ENCODE measurements around the gene COX7A2L. TPM values are rescaled to one million over a fixed set of nuclear protein-coding genes. Genes with fewer than 3 reads are reported as not detected.

COX7A2L gene
- total and polyA plus RNA-seq, 2 of the 8 experiments (the other 6 are each of a cell fraction or from before 2014, with no cell fraction given), result 85.6 to 114 TPM

DNA sequence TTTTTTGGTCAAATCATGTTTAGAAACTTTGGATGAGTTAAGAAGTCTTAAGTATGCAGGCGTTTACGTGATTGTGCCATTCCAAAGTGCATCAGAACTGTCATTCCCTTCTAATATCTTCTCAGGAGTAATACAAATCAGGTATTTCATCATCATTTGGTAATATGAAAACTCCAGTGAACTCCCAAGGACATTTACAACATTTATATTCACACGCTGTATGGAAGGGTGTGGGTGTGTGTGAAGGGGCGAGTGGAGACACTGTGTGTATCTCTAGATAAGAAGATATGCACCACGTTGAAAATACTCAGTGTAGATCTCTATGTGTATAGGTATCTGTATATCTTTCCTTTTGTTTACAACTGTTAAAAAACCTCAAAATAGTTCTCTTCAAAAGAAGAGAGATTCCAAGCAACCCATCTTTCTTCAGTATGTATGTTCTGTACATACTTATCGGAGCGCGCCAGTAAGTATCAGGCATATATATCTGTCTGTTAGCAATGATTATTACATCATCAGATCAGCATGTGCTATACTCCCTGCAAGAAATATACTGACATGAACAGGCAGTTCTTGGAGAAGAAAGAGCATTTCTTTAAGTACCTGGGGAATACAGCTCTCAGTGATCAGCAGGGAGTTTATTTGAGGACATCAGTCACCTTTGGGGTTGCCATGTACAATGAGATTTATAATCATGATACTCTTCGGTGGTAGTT, 29.3 kb downstream of the COX7A2L start:
- POLR2A ChIA-PET (ENCODE audit: partially characterized antibody), result no interaction called here
- WGBS, 2 experiments (ENCODE audit: extremely low coverage in 1 of 2, insufficient coverage in 1 of 2, insufficient read length in 1 of 2, insufficient replicate concordance in 2 of 2, low coverage in 1 of 2, low lambda C conversion rate in 2 of 2, missing lambda C conversion rate in 1 of 2), result 96% methylated on average over 9 of the region's 9 CpGs; no CpG with 5 or more reads in 1 of the 2 experiments

More for the DNA sequence above, 29.3 kb downstream of the COX7A2L start:
- TF ChIP-seq SUZ12 (IDR thresholded peaks at IDR 0.05; ENCODE audit: low read length), result no peak
- TF ChIP-seq CEBPB (IDR thresholded peaks at IDR 0.05; ENCODE audit: low read depth, low read length), result no peak
- TF ChIP-seq HDAC6 (IDR thresholded peaks at IDR 0.05; ENCODE audit: low read depth, low read length), result no peak
- no peak for TF ChIP-seq POLR2A (IDR thresholded peaks at IDR 0.05; ENCODE audit: control extremely low read depth in 1 of 2, low read depth in 2 of 2, low read length in 2 of 2)
- no peak for TF ChIP-seq RBBP5 (IDR thresholded peaks at IDR 0.05; ENCODE audit: borderline replicate concordance, low read depth, low read length)
- TF ChIP-seq CHD1 (IDR thresholded peaks at IDR 0.05; ENCODE audit: low read depth, low read length), result no peak
- TF ChIP-seq EP300 (IDR thresholded peaks at IDR 0.05; ENCODE audit: borderline replicate concordance in 1 of 2, low read depth in 2 of 2, low read length in 2 of 2), result no peak
- TF ChIP-seq GABPA (IDR thresholded peaks at IDR 0.05; ENCODE audit: borderline replicate concordance, insufficient read depth, low read length), result no peak
- no peak for TF ChIP-seq JUND (IDR thresholded peaks at IDR 0.05; ENCODE audit: low read length)
- H4K20me1 ChIP-seq (replicated peaks in 1 of 2; ENCODE audit: control insufficient read depth in 1 of 2, insufficient read depth in 2 of 2, low read length in 2 of 2), result peaks cover 0 to 8% of the 10 kb centered on the region in 2 experiments
- H2AK5ac ChIP-seq (ENCODE audit: low read depth, low read length), result no peak overlapping the region
- H2BK15ac ChIP-seq (ENCODE audit: low read length), result no peak overlapping the region
- no peak for DNase-seq (ENCODE audit: low read depth in 1 of 2, low spot score in 2 of 2)
- no peak overlapping the region for H3K14ac ChIP-seq (ENCODE audit: insufficient read length)
- no peak overlapping the region for H4K8ac ChIP-seq (ENCODE audit: extremely low read depth, insufficient read depth, low read length)
- H3K4ac ChIP-seq (replicated peaks; ENCODE audit: insufficient read length, low read depth, low read length), result no peak overlapping the region
- no peak overlapping the region for H3K4me3 ChIP-seq (ENCODE audit: extremely low read depth in 1 of 4, insufficient read depth in 2 of 4, low read depth in 3 of 4, low read length in 4 of 4)
- FAIRE-seq, result no peak
- H4K5ac ChIP-seq (ENCODE audit: insufficient read length, low read depth, low read length), result no peak overlapping the region
- H3K56ac ChIP-seq (replicated peaks; ENCODE audit: insufficient read length, low read depth, low read length), result no peak overlapping the region
- H3K4me2 ChIP-seq (ENCODE audit: insufficient read depth in 1 of 2, low read depth in 2 of 2, low read length in 2 of 2), result no peak overlapping the region
- H3K23ac ChIP-seq (ENCODE audit: insufficient read length), result no peak overlapping the region
- no peak overlapping the region for H3K27ac ChIP-seq (ENCODE audit: low read depth, low read length)
- H3K79me1 ChIP-seq (ENCODE audit: low read depth, low read length), result no peaks in the 10 kb centered on the region
- no peak overlapping the region for H4K91ac ChIP-seq (replicated peaks; ENCODE audit: insufficient read length, low read length)
- H3K18ac ChIP-seq (ENCODE audit: extremely low read depth, low read length), result no peak overlapping the region
- H3K36me3 ChIP-seq (ENCODE audit: control insufficient read depth in 2 of 4, insufficient read depth in 4 of 4, low read length in 3 of 4), result peaks cover 3 to 39% (median 31%) of the 10 kb centered on the region in 4 experiments; a peak in 7 of 8 replicates
- no peaks in the 10 kb centered on the region for H3K79me2 ChIP-seq (ENCODE audit: control insufficient read depth in 1 of 2, insufficient read depth in 2 of 2, low read length in 2 of 2)
- H2BK20ac ChIP-seq (ENCODE audit: low read length), result no peak overlapping the region
- no peak overlapping the region for H2BK5ac ChIP-seq (ENCODE audit: low read depth, low read length)
- no peak overlapping the region for H2BK12ac ChIP-seq (ENCODE audit: low read depth, low read length)
- H3K9ac ChIP-seq (replicated peaks in 1 of 4; ENCODE audit: extremely low read depth in 1 of 4, low read depth in 3 of 4, low read length in 3 of 4), result no peak overlapping the region
- H3K4me1 ChIP-seq (replicated peaks in 1 of 4; ENCODE audit: control insufficient read depth in 3 of 4, insufficient read depth in 4 of 4, low read length in 3 of 4), result no peaks in the 10 kb centered on the region; a peak in 1 of 7 replicates
- CTCF ChIA-PET (ENCODE audit: partially characterized antibody), result no interaction called here
- H2BK120ac ChIP-seq (replicated peaks; ENCODE audit: low read depth, low read length), result no peak overlapping the region
- no peaks in the 10 kb centered on the region for H3K9me3 ChIP-seq (ENCODE audit: insufficient read depth in 2 of 2, low read depth in 1 of 2, low read length in 1 of 2)
- no peaks in the 10 kb centered on the region for H3K23me2 ChIP-seq (ENCODE audit: low read depth, low read length)
- H2AFZ ChIP-seq (ENCODE audit: low read length), result no peak overlapping the region
- H3K27me3 ChIP-seq (replicated peaks in 1 of 4; ENCODE audit: control insufficient read depth in 3 of 4, extremely low read depth in 1 of 4, insufficient read depth in 3 of 4, low read length in 3 of 4), result no peaks in the 10 kb centered on the region

Data from H1 (cell line).